Heart left ventricle (tissue), 13 donors: ENCODE data around the gene PARVA.

Experiments used
- CTCF ChIP-seq, 12 donors: fragments of 200-600 bp; sonication (generic) in 4 of 12; IDR thresholded peaks; one replicate each; pipeline versions ENCODE4 v1.5.0 to v1.8.0; 2018 to 2022; ENCODE audit warnings: antibody characterized with exemption in 12 of 12, mild to moderate bottlenecking in 5 of 12
- POLR2A ChIP-seq, 2 donors: fragments of 450-650 bp; IDR thresholded peaks; one replicate each; pipeline ENCODE4 v1.6.1; 2017; ENCODE audit warnings: antibody characterized with exemption in 2 of 2, mild to moderate bottlenecking in 2 of 2, moderate library complexity in 2 of 2
- donor health status: ischemic (EF 13 %, LVEDD 7.1; RV severe dilation, severe dysfunction).
- donor health status: DM: no; HTN: yes; CAD: no.
- donor health status: DM: no; HTN: no; CAD: no.
- donor health status: ischemic (EF 25% LVEDD 6.9; RV normal size, moderate dysfunction).
- donor health status: ischemic (EF 25% LVEDD 5.7; RV mildly dilated, moderate dysfunction).
- donor health status: ischemic (EF 35%, LVEDD 5.7; RV mildly dilated, moderate dysfunction).
- donor health status: nonischemic (EF 11% LVEDD 7.7; RV severe dilation, severe dysfunction).
- donor health status: DM: yes; HTN: yes; CAD: no.
- donor health status: PGD.
- donor health status: ischemic (EF 29% LVEDD 5.4; RV normal size, mild dysfunction).
- donor health status: nonischemic (EF 23%, LVEDD 6.1; RV moderate dilation, normal function).

GRCh38 chr11:12529793-12530192 is 152.4 kb downstream of the PARVA start:
- no peak for TF ChIP-seq CTCF (IDR thresholded peaks at IDR 0.05)
- TF ChIP-seq POLR2A (IDR thresholded peaks at IDR 0.05) = no peak
